ENCODE results near the gene COLEC12. TPM values are rescaled to one million over a fixed set of nuclear protein-coding genes. Genes with fewer than 3 reads are reported as not detected.

Gene COLEC12
- total RNA-seq, 1 experiment from 2014 or later = 0.03 TPM

DNA sequence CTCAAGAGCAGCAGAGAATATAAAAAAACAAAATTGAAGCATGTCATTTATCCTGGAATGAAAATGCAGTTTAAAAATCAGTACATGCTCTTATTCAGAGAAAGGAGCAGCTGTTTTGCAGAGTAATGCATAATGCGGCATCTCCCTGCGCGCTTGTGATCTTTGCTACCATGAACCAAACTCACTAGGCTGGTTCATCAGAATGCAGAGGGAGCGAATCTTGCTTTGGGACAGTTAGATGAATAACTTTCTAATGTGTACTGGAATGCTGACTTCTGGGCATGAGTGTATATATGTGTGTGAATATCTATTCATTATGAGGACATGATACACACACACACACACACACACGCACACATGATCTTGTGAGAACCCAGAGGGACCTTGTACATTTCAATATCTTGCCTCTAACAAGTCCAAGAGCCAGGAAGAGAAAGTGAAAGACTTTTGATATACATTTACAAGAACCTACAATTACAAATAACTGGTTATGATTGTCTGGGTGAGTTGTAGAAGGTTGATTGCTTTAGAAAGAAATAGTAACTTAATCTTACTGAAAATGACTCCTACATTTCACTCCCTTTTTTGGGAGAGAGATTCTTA, 178.5 kb downstream of the COLEC12 start:
- Histone ChIP-seq H3K27ac (ENCODE audit: low read length) (no peak overlapping the region), H3K9me3 (ENCODE audit: control insufficient read depth, insufficient read depth, low read depth, low read length) (no peaks in the 10 kb centered on the region), H3K36me3 (ENCODE audit: control insufficient read depth, insufficient read depth, low read length) (no peaks in the 10 kb centered on the region), H3K4me3 (ENCODE audit: low read depth in 2 of 2, low read length in 2 of 2) (no peak overlapping the region), H3K27me3 (ENCODE audit: control insufficient read depth, insufficient read depth, low read length) (no peaks in the 10 kb centered on the region), H3K4me1 (ENCODE audit: control insufficient read depth, insufficient read depth, low read length) (no peaks in the 10 kb centered on the region)
- no peak for DNase-seq (ENCODE audit: low read depth, low spot score)
- no TSS peak for BruUV-seq (replicated peaks)
- in situ Hi-C loops (cut with HindIII; ENCODE audit: low pct_unique_long_range_greater_than_20kb, low sequenced_read_pairs) = no loop called here
- no peak for ATAC-seq
- intact Hi-C loops (cut with micrococcal nuclease; ENCODE audit: unreplicated experiment) = no loop called here
- ChIA-PET POLR2A (no interaction called here), CTCF (no interaction called here)
- TF ChIP-seq TCF7L2 (IDR thresholded peaks at IDR 0.05; ENCODE audit: low read depth, low read length) (no peak), SIN3A (IDR thresholded peaks at IDR 0.05; ENCODE audit: borderline replicate concordance, insufficient read depth, low read depth, low read length) (no peak), POLR2AphosphoS5 (IDR thresholded peaks at IDR 0.05; ENCODE audit: low read depth, low read length) (no peak)
- TF ChIP-seq, protein P1, sequence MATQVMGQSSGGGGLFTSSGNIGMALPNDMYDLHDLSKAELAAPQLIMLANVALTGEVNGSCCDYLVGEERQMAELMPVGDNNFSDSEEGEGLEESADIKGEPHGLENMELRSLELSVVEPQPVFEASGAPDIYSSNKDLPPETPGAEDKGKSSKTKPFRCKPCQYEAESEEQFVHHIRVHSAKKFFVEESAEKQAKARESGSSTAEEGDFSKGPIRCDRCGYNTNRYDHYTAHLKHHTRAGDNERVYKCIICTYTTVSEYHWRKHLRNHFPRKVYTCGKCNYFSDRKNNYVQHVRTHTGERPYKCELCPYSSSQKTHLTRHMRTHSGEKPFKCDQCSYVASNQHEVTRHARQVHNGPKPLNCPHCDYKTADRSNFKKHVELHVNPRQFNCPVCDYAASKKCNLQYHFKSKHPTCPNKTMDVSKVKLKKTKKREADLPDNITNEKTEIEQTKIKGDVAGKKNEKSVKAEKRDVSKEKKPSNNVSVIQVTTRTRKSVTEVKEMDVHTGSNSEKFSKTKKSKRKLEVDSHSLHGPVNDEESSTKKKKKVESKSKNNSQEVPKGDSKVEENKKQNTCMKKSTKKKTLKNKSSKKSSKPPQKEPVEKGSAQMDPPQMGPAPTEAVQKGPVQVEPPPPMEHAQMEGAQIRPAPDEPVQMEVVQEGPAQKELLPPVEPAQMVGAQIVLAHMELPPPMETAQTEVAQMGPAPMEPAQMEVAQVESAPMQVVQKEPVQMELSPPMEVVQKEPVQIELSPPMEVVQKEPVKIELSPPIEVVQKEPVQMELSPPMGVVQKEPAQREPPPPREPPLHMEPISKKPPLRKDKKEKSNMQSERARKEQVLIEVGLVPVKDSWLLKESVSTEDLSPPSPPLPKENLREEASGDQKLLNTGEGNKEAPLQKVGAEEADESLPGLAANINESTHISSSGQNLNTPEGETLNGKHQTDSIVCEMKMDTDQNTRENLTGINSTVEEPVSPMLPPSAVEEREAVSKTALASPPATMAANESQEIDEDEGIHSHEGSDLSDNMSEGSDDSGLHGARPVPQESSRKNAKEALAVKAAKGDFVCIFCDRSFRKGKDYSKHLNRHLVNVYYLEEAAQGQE (IDR thresholded peaks at IDR 0.05; ENCODE audit: insufficient read depth in 1 of 2, low read depth in 2 of 2, low read length in 1 of 2) = no peak

GRCh38 chr18:320155-320554, 180.3 kb downstream of the COLEC12 start:
- BruUV-seq (replicated peaks) = no TSS peak
- ChIA-PET POLR2A (no interaction called here), CTCF (no interaction called here)

More at GRCh38 chr18:320155-320554, 180.3 kb downstream of the COLEC12 start:
- no peak overlapping the region for H3K27ac ChIP-seq (ENCODE audit: low read length)
- intact Hi-C loops (cut with micrococcal nuclease; ENCODE audit: unreplicated experiment) (no loop called here), in situ Hi-C loops (cut with HindIII; ENCODE audit: low pct_unique_long_range_greater_than_20kb, low sequenced_read_pairs) (no loop called here)
- no peaks in the 10 kb centered on the region for H3K27me3 ChIP-seq (ENCODE audit: control insufficient read depth, insufficient read depth, low read length)
- ATAC-seq (no peak), DNase-seq (ENCODE audit: low read depth, low spot score) (no peak)
- H3K4me1 ChIP-seq (ENCODE audit: control insufficient read depth, insufficient read depth, low read length) = no peaks in the 10 kb centered on the region
- no peak overlapping the region for H3K4me3 ChIP-seq (ENCODE audit: low read depth in 2 of 2, low read length in 2 of 2)
- no peaks in the 10 kb centered on the region for H3K9me3 ChIP-seq (ENCODE audit: control insufficient read depth, insufficient read depth, low read depth, low read length)
- no peaks in the 10 kb centered on the region for H3K36me3 ChIP-seq (ENCODE audit: control insufficient read depth, insufficient read depth, low read length)
- TF ChIP-seq SIN3A (IDR thresholded peaks at IDR 0.05; ENCODE audit: borderline replicate concordance, insufficient read depth, low read depth, low read length) (no peak), TCF7L2 (IDR thresholded peaks at IDR 0.05; ENCODE audit: low read depth, low read length) (no peak), POLR2AphosphoS5 (IDR thresholded peaks at IDR 0.05; ENCODE audit: low read depth, low read length) (no peak)
- TF ChIP-seq, protein P2, sequence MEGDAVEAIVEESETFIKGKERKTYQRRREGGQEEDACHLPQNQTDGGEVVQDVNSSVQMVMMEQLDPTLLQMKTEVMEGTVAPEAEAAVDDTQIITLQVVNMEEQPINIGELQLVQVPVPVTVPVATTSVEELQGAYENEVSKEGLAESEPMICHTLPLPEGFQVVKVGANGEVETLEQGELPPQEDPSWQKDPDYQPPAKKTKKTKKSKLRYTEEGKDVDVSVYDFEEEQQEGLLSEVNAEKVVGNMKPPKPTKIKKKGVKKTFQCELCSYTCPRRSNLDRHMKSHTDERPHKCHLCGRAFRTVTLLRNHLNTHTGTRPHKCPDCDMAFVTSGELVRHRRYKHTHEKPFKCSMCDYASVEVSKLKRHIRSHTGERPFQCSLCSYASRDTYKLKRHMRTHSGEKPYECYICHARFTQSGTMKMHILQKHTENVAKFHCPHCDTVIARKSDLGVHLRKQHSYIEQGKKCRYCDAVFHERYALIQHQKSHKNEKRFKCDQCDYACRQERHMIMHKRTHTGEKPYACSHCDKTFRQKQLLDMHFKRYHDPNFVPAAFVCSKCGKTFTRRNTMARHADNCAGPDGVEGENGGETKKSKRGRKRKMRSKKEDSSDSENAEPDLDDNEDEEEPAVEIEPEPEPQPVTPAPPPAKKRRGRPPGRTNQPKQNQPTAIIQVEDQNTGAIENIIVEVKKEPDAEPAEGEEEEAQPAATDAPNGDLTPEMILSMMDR (IDR thresholded peaks at IDR 0.05) = no peak
- TF ChIP-seq, protein P1 (IDR thresholded peaks at IDR 0.05; ENCODE audit: insufficient read depth in 1 of 2, low read depth in 2 of 2, low read length in 1 of 2) = no peak

Data from Panc1 (cell line).